MM.1S (cell line): ENCODE measurements around the gene MACROD2.

Source experiments
- CTCF ChIP-seq: fragments of 300-600 bp; sonication (generic); IDR thresholded peaks from 2 replicates; pipeline ENCODE4 v1.5.1; 2016; ENCODE audit warnings: antibody characterized with exemption, low read length, mixed read lengths
- EZH2 ChIP-seq: fragments of 300-600 bp; sonication (generic); optimal IDR thresholded peaks from 2 replicates; pipeline ENCODE3; 2017; ENCODE audit warnings: low read depth, mild to moderate bottlenecking, antibody characterized with exemption, low read length, mixed read lengths
- EZH2phosphoT487 ChIP-seq: fragments of 300-600 bp; sonication (generic); IDR thresholded peaks from 2 replicates; pipeline ENCODE4 v1.6.1; 2018; ENCODE audit warnings: antibody characterized with exemption, low read length

GRCh38 chr20:14687313-14687712 is 692.0 kb downstream of the MACROD2 start:
- no peak for TF ChIP-seq CTCF
- TF ChIP-seq EZH2phosphoT487: no peak
- no peak for TF ChIP-seq EZH2
